Muscle layer of duodenum (tissue), 2 donors: ENCODE data around the gene TMEM178B.

Experiments used
- H3K27ac ChIP-seq: one replicate; pipeline ENCODE4 v1.7.0; 2013; ENCODE audit warnings: mild to moderate bottlenecking, low read length
- H3K27me3 ChIP-seq: one replicate; pipeline ENCODE4 v1.7.0; 2013; ENCODE audit warnings: low read depth, mild to moderate bottlenecking, control low read depth, low read length
- H3K36me3 ChIP-seq, 2 donors: one replicate each; pipeline ENCODE4 v1.7.0; 2013; ENCODE audit warnings: low read length in 2 of 2, control low read depth in 1 of 2, mild to moderate bottlenecking in 1 of 2; ENCODE audit not compliant: insufficient read depth in 2 of 2, control insufficient read depth in 1 of 2
- H3K4me1 ChIP-seq, 2 donors: one replicate each; pipeline ENCODE4 v1.7.0; 2013; ENCODE audit warnings: low read length in 2 of 2, mild to moderate bottlenecking in 2 of 2, control low read depth in 1 of 2, moderate library complexity in 1 of 2; ENCODE audit not compliant: insufficient read depth in 2 of 2, control insufficient read depth in 1 of 2
- H3K4me3 ChIP-seq, 2 donors: one replicate each; pipeline ENCODE4 v1.7.0; 2013; ENCODE audit warnings: low read length in 2 of 2, low read depth in 1 of 2, mild to moderate bottlenecking in 1 of 2
- H3K9me3 ChIP-seq, 2 donors: one replicate each; pipeline ENCODE4 v1.7.0; 2013; ENCODE audit warnings: low read length in 2 of 2, control low read depth in 1 of 2, mild to moderate bottlenecking in 1 of 2; ENCODE audit not compliant: control insufficient read depth in 1 of 2
- donor health status: healthy.

The TMEM178B gene

GRCh38 chr7:141497391-141497790 lies 423.5 kb downstream of the TMEM178B start:
- Histone ChIP-seq H3K36me3 (no peaks in the 10 kb centered on the region), H3K27ac (no peak overlapping the region), H3K4me3 (no peak overlapping the region), H3K27me3 (no peaks in the 10 kb centered on the region), H3K9me3 (no peaks in the 10 kb centered on the region), H3K4me1 (no peaks in the 10 kb centered on the region)

GRCh38 chr7:141500608-141501007 lies 426.7 kb downstream of the TMEM178B start:
- no peaks in the 10 kb centered on the region for H3K36me3 ChIP-seq
- no peak overlapping the region for H3K27ac ChIP-seq

GRCh38 chr7:141501451-141501850 lies 427.6 kb downstream of the TMEM178B start:
- Histone ChIP-seq H3K9me3 (no peaks in the 10 kb centered on the region), H3K4me1 (no peaks in the 10 kb centered on the region), H3K27ac (no peak overlapping the region), H3K4me3 (no peak overlapping the region), H3K36me3 (no peaks in the 10 kb centered on the region), H3K27me3 (no peaks in the 10 kb centered on the region)

More at GRCh38 chr7:141500608-141501007, 426.7 kb downstream of the TMEM178B start:
- Histone ChIP-seq H3K9me3 (no peaks in the 10 kb centered on the region), H3K4me1 (no peaks in the 10 kb centered on the region), H3K27me3 (no peaks in the 10 kb centered on the region), H3K4me3 (no peak overlapping the region)

- Histone ChIP-seq H3K27me3 (no peaks in the 10 kb centered on the region), H3K36me3 (no peaks in the 10 kb centered on the region), H3K9me3 (no peaks in the 10 kb centered on the region), H3K27ac (no peak overlapping the region), H3K4me1 (peaks cover 0 to 9% of the 10 kb centered on the region in 2 donors), H3K4me3 (peak overlapping the region; percentile 35 to 43)
Measured at GRCh38 chr7:141511316-141511675, 437.4 kb downstream of the TMEM178B start.

GRCh38 chr7:141511676-141512396 lies 438.0 kb downstream of the TMEM178B start:
- no peak overlapping the region for H3K27ac ChIP-seq

GRCh38 chr7:141512597-141512996 lies 438.7 kb downstream of the TMEM178B start:
- Histone ChIP-seq H3K27me3 (no peaks in the 10 kb centered on the region), H3K9me3 (no peaks in the 10 kb centered on the region), H3K27ac (no peak overlapping the region)

More at GRCh38 chr7:141511676-141512396, 438.0 kb downstream of the TMEM178B start:
- no peaks in the 10 kb centered on the region for H3K9me3 ChIP-seq
- no peaks in the 10 kb centered on the region for H3K27me3 ChIP-seq
- peaks cover 0 to 9% of the 10 kb centered on the region in 2 donors for H3K4me1 ChIP-seq
- H3K4me3 ChIP-seq = peak overlapping the region; percentile 35 to 43
- no peaks in the 10 kb centered on the region for H3K36me3 ChIP-seq

GRCh38 chr7:141513720-141514119 lies 439.9 kb downstream of the TMEM178B start:
- Histone ChIP-seq H3K27ac (no peak overlapping the region), H3K4me1 (peaks cover 0 to 9% of the 10 kb centered on the region in 2 donors), H3K27me3 (no peaks in the 10 kb centered on the region), H3K9me3 (no peaks in the 10 kb centered on the region), H3K36me3 (no peaks in the 10 kb centered on the region), H3K4me3 (no peak overlapping the region)

More at GRCh38 chr7:141512597-141512996, 438.7 kb downstream of the TMEM178B start:
- Histone ChIP-seq H3K4me3 (no peak overlapping the region), H3K36me3 (no peaks in the 10 kb centered on the region), H3K4me1 (peaks cover 0 to 9% of the 10 kb centered on the region in 2 donors)

GRCh38 chr7:141515941-141516340 lies 442.1 kb downstream of the TMEM178B start:
- Histone ChIP-seq H3K27ac (no peak overlapping the region), H3K4me3 (no peak overlapping the region), H3K27me3 (no peaks in the 10 kb centered on the region), H3K4me1 (peaks cover 0 to 9% of the 10 kb centered on the region in 2 donors), H3K36me3 (no peaks in the 10 kb centered on the region), H3K9me3 (no peaks in the 10 kb centered on the region)

GRCh38 chr7:141519623-141520022 lies 445.8 kb downstream of the TMEM178B start:
- Histone ChIP-seq H3K4me1 (no peaks in the 10 kb centered on the region), H3K4me3 (no peak overlapping the region), H3K9me3 (no peaks in the 10 kb centered on the region), H3K27me3 (no peaks in the 10 kb centered on the region), H3K27ac (no peak overlapping the region), H3K36me3 (no peaks in the 10 kb centered on the region)

- H3K9me3 ChIP-seq = no peaks in the 10 kb centered on the region
- no peak overlapping the region for H3K27ac ChIP-seq
- H3K4me1 ChIP-seq = no peaks in the 10 kb centered on the region
- no peaks in the 10 kb centered on the region for H3K27me3 ChIP-seq
- no peak overlapping the region for H3K4me3 ChIP-seq
- H3K36me3 ChIP-seq = no peaks in the 10 kb centered on the region
Measured at GRCh38 chr7:141522657-141523342, 448.9 kb downstream of the TMEM178B start.

GRCh38 chr7:141525973-141526514 lies 452.2 kb downstream of the TMEM178B start:
- no peaks in the 10 kb centered on the region for H3K36me3 ChIP-seq
- H3K4me1 ChIP-seq = no peaks in the 10 kb centered on the region
- no peaks in the 10 kb centered on the region for H3K9me3 ChIP-seq

More at GRCh38 chr7:141525973-141526514, 452.2 kb downstream of the TMEM178B start:
- Histone ChIP-seq H3K27me3 (no peaks in the 10 kb centered on the region), H3K4me3 (no peak overlapping the region), H3K27ac (no peak overlapping the region)
